HepG2 (cell line): ENCODE results near the gene GPR33. TPM values are rescaled to one million over a fixed set of nuclear protein-coding genes. Genes with fewer than 3 reads are reported as not detected.

ENCODE experiments used
- BRCA1 ChIP-seq: sonication (generic); formaldehyde crosslinking; IDR thresholded peaks from 2 replicates; pipeline ENCODE4 v1.4.0; 2020; ENCODE audit warnings: missing genetic modification reagents
- EZH2 ChIP-seq: conservative IDR thresholded peaks from 2 replicates; pipeline ENCODE4 v1.6.1; 2012; ENCODE audit warnings: mild to moderate bottlenecking, low read depth, low read length, moderate library complexity
- FOXK2 ChIP-seq: fragments of 450-650 bp; IDR thresholded peaks from 2 replicates; pipeline ENCODE4 v1.6.1; 2016
- HMG20B ChIP-seq: conservative IDR thresholded peaks from 2 replicates; pipeline ENCODE4 v1.6.1; 2016; ENCODE audit warnings: missing genetic modification reagents, missing compliant biosample characterization
- HOXA9 ChIP-seq: sonication (generic); formaldehyde crosslinking; IDR thresholded peaks from 2 replicates; pipeline ENCODE4 v1.8.1; 2022; ENCODE audit warnings: missing genetic modification reagents, mild to moderate bottlenecking, moderate library complexity, borderline replicate concordance
- HOXD1 ChIP-seq: sonication (generic); formaldehyde crosslinking; IDR thresholded peaks from 2 replicates; pipeline ENCODE4 v1.5.0; 2020; ENCODE audit warnings: missing genetic modification reagents
- KDM5A ChIP-seq: fragments of 200-600 bp; sonication (generic); IDR thresholded peaks from 2 replicates; pipeline ENCODE4 v1.7.0; 2018; ENCODE audit warnings: antibody characterized with exemption, mild to moderate bottlenecking, low read length, borderline replicate concordance
- MZF1 ChIP-seq: sonication (generic); formaldehyde crosslinking; IDR thresholded peaks from 2 replicates; pipeline ENCODE4 v1.8.1; 2023; ENCODE audit warnings: mild to moderate bottlenecking, missing genetic modification reagents, borderline replicate concordance
- NCOA1 ChIP-seq: sonication (generic); formaldehyde crosslinking; IDR thresholded peaks from 2 replicates; pipeline ENCODE4 v1.9.0; 2021; ENCODE audit warnings: missing genetic modification reagents
- NPAS2 ChIP-seq: sonication (generic); formaldehyde crosslinking; IDR thresholded peaks from 2 replicates; pipeline ENCODE4 v1.8.0; 2022; ENCODE audit warnings: mild to moderate bottlenecking, missing genetic modification reagents, borderline replicate concordance
- RBM22 ChIP-seq: fragments of 200-400 bp; formaldehyde crosslinking; optimal IDR thresholded peaks from 2 replicates; pipeline ENCODE3; 2017; ENCODE audit warnings: mild to moderate bottlenecking, low read length, moderate library complexity
- SIN3B ChIP-seq: fragments of 150-350 bp; IDR thresholded peaks from 2 replicates; pipeline ENCODE4 v1.6.1; 2014; ENCODE audit warnings: low read length
- SP2 ChIP-seq: sonication (generic); formaldehyde crosslinking; IDR thresholded peaks from 2 replicates; pipeline ENCODE4 v1.5.1; 2020; ENCODE audit warnings: mild to moderate bottlenecking, missing genetic modification reagents
- SRY ChIP-seq: sonication (generic); formaldehyde crosslinking; IDR thresholded peaks from 2 replicates; pipeline ENCODE4 v1.8.0; 2022; ENCODE audit warnings: mild to moderate bottlenecking, missing genetic modification reagents
- ZNF207 ChIP-seq: fragments of 450-650 bp; IDR thresholded peaks from 2 replicates; pipeline ENCODE4 v1.6.1; 2016; ENCODE audit warnings: antibody characterized with exemption, borderline replicate concordance
- ZNF282 ChIP-seq: fragments of 450-650 bp; IDR thresholded peaks from 2 replicates; pipeline ENCODE4 v1.6.1; 2018; ENCODE audit not compliant: partially characterized antibody
- ZNF317 ChIP-seq: sonication (generic); formaldehyde crosslinking; IDR thresholded peaks from 2 replicates; pipeline ENCODE4 v1.5.0; 2020; ENCODE audit warnings: mild to moderate bottlenecking, missing genetic modification reagents
- ZNF432 ChIP-seq: sonication (generic); formaldehyde crosslinking; IDR thresholded peaks from 2 replicates; pipeline ENCODE4 v1.5.0; 2020; ENCODE audit warnings: missing genetic modification reagents, mild to moderate bottlenecking, borderline replicate concordance
- ZNF703 ChIP-seq: sonication (generic); formaldehyde crosslinking; IDR thresholded peaks from 2 replicates; pipeline ENCODE4 v1.5.1; 2020; ENCODE audit warnings: missing genetic modification reagents, mild to moderate bottlenecking, moderate library complexity, borderline replicate concordance
- ZNF841 ChIP-seq: sonication (generic); formaldehyde crosslinking; IDR thresholded peaks from 2 replicates; pipeline ENCODE4 v1.8.1; 2023; ENCODE audit warnings: missing genetic modification reagents, borderline replicate concordance
- polyA plus RNA-seq, 8 experiments: library from polyadenylated mRNA; depleted of rRNA in 3 of 8; stranded (reverse) in 7 of 8; unstranded in 1 of 8; fragments of >200 nt; fragmentation: Illumina TruSeq in 4 of 8; extraction: Trizol in 4 of 8; gene quantifications; 2 replicates each; pipeline versions ENCODE4 v1.2.1 to v1.2.3, GENCODE V29; 2011 to 2016; ENCODE audit warnings: low read depth in 4 of 8, missing spikeins in 1 of 8, mixed read lengths in 1 of 8; ENCODE audit not compliant: insufficient read depth in 1 of 8
- total RNA-seq, 5 experiments: library from RNA; depleted of rRNA; stranded (reverse); fragments of >200 nt; fragmentation: Illumina TruSeq; extraction: Trizol; gene quantifications; 2 replicates each; pipeline ENCODE4 v1.2.3, GENCODE V29; 2016; ENCODE audit warnings: low read depth in 1 of 5
- TF ChIP-seq, protein P1 (sequence below): sonication (generic); formaldehyde crosslinking; IDR thresholded peaks from 2 replicates; pipeline ENCODE4 v1.4.0; 2020; ENCODE audit warnings: missing genetic modification reagents, mild to moderate bottlenecking, borderline replicate concordance
- TF ChIP-seq, protein P2 (sequence below): sonication (generic); formaldehyde crosslinking; IDR thresholded peaks from 2 replicates; pipeline ENCODE4 v1.4.0; 2020; ENCODE audit warnings: mild to moderate bottlenecking, missing genetic modification reagents
- TF ChIP-seq, protein P3 (sequence below): sonication (generic); formaldehyde crosslinking; IDR thresholded peaks from 2 replicates; pipeline ENCODE4 v1.8.0; 2022; ENCODE audit warnings: mild to moderate bottlenecking, missing genetic modification reagents; ENCODE audit not compliant: insufficient replicate concordance

Gene GPR33
- total and polyA plus RNA-seq, 2 of the 13 experiments (the other 11 are each of a cell fraction or from before 2014, with no cell fraction given): not detected

DNA sequence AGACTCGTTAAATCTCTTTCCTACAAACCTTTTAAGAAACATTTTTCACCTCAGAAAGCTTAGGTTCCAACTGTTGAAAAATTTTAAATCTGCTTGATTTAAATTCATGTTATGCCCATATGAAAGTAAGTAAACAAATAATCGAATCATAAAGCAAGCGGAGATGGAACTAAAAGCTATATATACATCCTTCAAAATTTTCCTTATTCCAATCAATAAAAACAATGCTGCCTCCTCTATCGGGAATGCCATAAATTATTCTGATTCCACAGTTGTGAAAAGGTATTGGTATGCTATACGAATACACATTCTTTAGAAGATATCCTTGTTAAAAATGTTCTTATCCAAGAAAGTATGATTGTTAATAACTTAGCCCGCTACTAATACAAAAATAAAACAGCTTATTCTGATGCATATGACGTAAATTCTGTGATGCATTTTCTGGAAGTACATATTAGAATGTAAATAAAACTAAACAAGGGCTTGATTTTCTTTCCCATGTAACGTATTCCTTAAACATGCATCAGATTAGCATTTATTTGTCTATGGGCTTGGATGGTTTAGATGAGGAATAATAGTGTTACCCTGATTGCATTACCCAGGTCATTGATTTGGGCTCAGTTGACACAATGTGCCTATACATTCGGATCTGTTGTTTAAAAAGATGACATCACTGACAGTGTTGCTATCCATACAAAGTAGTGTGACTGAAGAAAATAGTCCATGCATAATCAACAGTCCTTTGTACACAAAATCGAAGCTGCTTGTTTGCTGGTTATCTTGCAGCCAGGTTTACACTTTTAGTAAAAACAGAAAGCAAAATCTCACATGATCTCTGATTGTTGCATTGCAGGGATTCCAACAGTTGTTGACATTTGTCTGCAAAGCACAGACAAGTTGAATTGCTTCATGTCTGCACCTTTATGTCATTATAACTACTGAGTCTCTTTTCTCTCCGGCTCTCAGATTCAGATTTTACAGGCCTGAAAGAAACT is 29.9 kb downstream of the GPR33 start (continued):
- TF ChIP-seq, protein P1, sequence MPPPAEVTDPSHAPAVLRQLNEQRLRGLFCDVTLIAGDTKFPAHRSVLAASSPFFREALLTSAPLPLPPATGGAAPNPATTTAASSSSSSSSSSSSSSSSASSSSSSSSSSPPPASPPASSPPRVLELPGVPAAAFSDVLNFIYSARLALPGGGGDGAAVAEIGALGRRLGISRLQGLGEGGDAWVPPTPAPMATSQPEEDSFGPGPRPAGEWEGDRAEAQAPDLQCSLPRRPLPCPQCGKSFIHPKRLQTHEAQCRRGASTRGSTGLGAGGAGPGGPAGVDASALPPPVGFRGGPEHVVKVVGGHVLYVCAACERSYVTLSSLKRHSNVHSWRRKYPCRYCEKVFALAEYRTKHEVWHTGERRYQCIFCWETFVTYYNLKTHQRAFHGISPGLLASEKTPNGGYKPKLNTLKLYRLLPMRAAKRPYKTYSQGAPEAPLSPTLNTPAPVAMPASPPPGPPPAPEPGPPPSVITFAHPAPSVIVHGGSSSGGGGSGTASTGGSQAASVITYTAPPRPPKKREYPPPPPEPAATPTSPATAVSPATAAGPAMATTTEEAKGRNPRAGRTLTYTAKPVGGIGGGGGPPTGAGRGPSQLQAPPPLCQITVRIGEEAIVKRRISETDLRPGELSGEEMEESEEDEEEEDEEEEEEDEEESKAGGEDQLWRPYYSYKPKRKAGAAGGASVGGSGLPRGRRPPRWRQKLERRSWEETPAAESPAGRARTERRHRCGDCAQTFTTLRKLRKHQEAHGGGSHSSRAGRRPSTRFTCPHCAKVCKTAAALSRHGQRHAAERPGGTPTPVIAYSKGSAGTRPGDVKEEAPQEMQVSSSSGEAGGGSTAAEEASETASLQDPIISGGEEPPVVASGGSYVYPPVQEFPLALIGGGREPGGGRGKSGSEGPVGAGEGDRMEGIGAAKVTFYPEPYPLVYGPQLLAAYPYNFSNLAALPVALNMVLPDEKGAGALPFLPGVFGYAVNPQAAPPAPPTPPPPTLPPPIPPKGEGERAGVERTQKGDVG (CRISPR knock-in tag): no peak
- TF ChIP-seq ZNF703 (CRISPR knock-in tag) (no peak), MZF1 (no peak), SIN3B (peak; percentile 10; the same call in 1 of the 2 replicates), HOXA9 (CRISPR knock-in tag) (no peak; the same call in 1 of the 2 replicates), SRY (CRISPR knock-in tag) (no peak), SP2 (CRISPR knock-in tag) (no peak; the same call in 1 of the 2 replicates), RBM22 (no peak), HOXD1 (CRISPR knock-in tag) (0 out of 2 replicates have a peak, but pooled peaks have one; percentile 40), ZNF207 (no peak), ZNF432 (CRISPR knock-in tag) (no peak), NCOA1 (CRISPR knock-in tag) (peak; percentile 50; the same call in 1 of the 2 replicates), FOXK2 (peak; percentile 96), HMG20B (peak; percentile 81), BRCA1 (no peak), NPAS2 (no peak), ZNF841 (CRISPR knock-in tag) (no peak), ZNF282 (no peak), EZH2 (no peak), ZNF317 (no peak), KDM5A (peak; percentile 77; the same call in 1 of the 2 replicates)
- TF ChIP-seq, protein P2, sequence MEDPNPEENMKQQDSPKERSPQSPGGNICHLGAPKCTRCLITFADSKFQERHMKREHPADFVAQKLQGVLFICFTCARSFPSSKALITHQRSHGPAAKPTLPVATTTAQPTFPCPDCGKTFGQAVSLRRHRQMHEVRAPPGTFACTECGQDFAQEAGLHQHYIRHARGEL (CRISPR knock-in tag): no peak
- TF ChIP-seq, protein P3, sequence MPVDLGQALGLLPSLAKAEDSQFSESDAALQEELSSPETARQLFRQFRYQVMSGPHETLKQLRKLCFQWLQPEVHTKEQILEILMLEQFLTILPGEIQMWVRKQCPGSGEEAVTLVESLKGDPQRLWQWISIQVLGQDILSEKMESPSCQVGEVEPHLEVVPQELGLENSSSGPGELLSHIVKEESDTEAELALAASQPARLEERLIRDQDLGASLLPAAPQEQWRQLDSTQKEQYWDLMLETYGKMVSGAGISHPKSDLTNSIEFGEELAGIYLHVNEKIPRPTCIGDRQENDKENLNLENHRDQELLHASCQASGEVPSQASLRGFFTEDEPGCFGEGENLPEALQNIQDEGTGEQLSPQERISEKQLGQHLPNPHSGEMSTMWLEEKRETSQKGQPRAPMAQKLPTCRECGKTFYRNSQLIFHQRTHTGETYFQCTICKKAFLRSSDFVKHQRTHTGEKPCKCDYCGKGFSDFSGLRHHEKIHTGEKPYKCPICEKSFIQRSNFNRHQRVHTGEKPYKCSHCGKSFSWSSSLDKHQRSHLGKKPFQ (CRISPR knock-in tag): no peak
